Suprapubic skin (tissue), 4 donors: ENCODE results near the gene LRRC75A.

Experiments used
- CTCF ChIP-seq, 2 donors: fragments of 200-600 bp in 1 of 2; fragments of 450-650 bp in 1 of 2; sonication (generic) in 1 of 2; IDR thresholded peaks; one replicate each; pipeline ENCODE4 v1.5.1; 2016 to 2019; ENCODE audit warnings: antibody characterized with exemption in 2 of 2, mild to moderate bottlenecking in 1 of 2, moderate library complexity in 1 of 2
- EP300 ChIP-seq: sonication (generic); formaldehyde crosslinking; IDR thresholded peaks from one replicate; pipeline ENCODE4 v1.6.1; 2017; ENCODE audit warnings: antibody characterized with exemption
- POLR2A ChIP-seq, 2 donors: fragments of 450-650 bp; IDR thresholded peaks; one replicate each; pipeline ENCODE4 v1.6.1; 2017; ENCODE audit warnings: antibody characterized with exemption in 2 of 2, mild to moderate bottlenecking in 2 of 2, moderate library complexity in 2 of 2
- POLR2AphosphoS5 ChIP-seq, 3 donors: sonication (generic); formaldehyde crosslinking; IDR thresholded peaks; one replicate each; pipeline ENCODE4 v1.6.1; 2017; ENCODE audit warnings: antibody characterized with exemption in 3 of 3

GRCh38 chr17:16507918-16508533 lies 16.0 kb upstream of the LRRC75A start:
- TF ChIP-seq POLR2AphosphoS5 (IDR thresholded peaks at IDR 0.05) (no peak), EP300 (no peak), POLR2A (IDR thresholded peaks at IDR 0.05) (no peak), CTCF (IDR thresholded peaks at IDR 0.05) (no peak)
